Type B pancreatic cell (in vitro differentiated cells): Measurements from ENCODE around the gene SLC5A2. TPM values are rescaled to one million over a fixed set of nuclear protein-coding genes. Genes with fewer than 3 reads are reported as not detected.
"Not testable (repeated sequence)": the region's sequence is repeated elsewhere in the genome, so short reads cannot be mapped to it uniquely, and the experiment has no call there.

Experiments
- DNase-seq: peaks from one replicate; pipeline ENCODE4 v3.0.0; 2021; ENCODE audit warnings: mixed read lengths; ENCODE audit not compliant: unreplicated experiment; ENCODE audit errors: extremely low spot score
- H3K27ac Mint-ChIP-seq: 2 replicates; pipeline ENCODE4 v1.8.0; 2021; ENCODE audit warnings: mild to moderate bottlenecking, mixed read lengths
- H3K27me3 Mint-ChIP-seq: 2 replicates; pipeline ENCODE4 v1.8.0; 2021; ENCODE audit warnings: mixed read lengths
- H3K36me3 Mint-ChIP-seq: 2 replicates; pipeline ENCODE4 v1.8.0; 2021; ENCODE audit warnings: mixed read lengths
- H3K4me1 Mint-ChIP-seq: one replicate; pipeline ENCODE4 v1.8.0; 2021; ENCODE audit warnings: mixed read lengths; ENCODE audit not compliant: unreplicated experiment
- H3K4me3 Mint-ChIP-seq: 2 replicates; pipeline ENCODE4 v1.8.0; 2021; ENCODE audit warnings: mild to moderate bottlenecking, mixed read lengths
- H3K9me3 Mint-ChIP-seq: 2 replicates; pipeline ENCODE4 v1.8.0; 2021; ENCODE audit warnings: mixed read lengths
- total RNA-seq: library from RNA; stranded (reverse); gene quantifications from 2 replicates; pipeline ENCODE4 v1.2.1, GENCODE V29; 2021; ENCODE audit warnings: low replicate concordance
- TF ChIP-seq, protein P1 (sequence below): fragments of 200-600 bp; sonication (generic); conservative IDR thresholded peaks from 2 replicates; pipeline ENCODE4 v1.5.0; 2021; ENCODE audit warnings: antibody characterized with exemption, mild to moderate bottlenecking

Gene SLC5A2
- total RNA-seq, 1 donor from 2014 or later, result 0.41 TPM

DNA sequence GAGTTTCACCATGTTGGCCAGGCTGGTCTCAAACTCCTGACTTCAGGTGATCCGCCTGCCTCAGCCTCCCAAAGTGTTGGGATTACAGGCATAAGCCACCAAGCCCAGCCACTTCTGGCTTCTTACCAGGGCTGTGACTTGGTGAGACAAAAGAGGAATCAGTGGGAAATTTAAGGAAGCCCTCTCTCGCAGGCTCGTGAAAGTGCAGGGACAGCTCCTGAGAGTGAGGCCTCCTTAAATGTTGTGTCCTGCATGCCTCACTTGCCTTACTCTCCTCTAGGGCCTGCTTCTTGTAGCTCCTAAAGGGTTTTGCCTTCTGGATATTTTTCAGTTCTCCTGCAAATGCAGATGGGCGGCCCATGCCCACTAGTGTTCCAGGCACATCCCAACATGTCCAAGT, 50.0 kb downstream of the SLC5A2 start:
- no peak for DNase-seq
- H3K4me1 Mint-ChIP-seq, result no peaks in the 10 kb centered on the region
- H3K27me3 Mint-ChIP-seq, result peaks cover 13% of the 10 kb centered on the region
- H3K36me3 Mint-ChIP-seq, result no peaks in the 10 kb centered on the region
- H3K27ac Mint-ChIP-seq, result no peak overlapping the region
- no peak overlapping the region for H3K4me3 Mint-ChIP-seq
- TF ChIP-seq, protein P1, sequence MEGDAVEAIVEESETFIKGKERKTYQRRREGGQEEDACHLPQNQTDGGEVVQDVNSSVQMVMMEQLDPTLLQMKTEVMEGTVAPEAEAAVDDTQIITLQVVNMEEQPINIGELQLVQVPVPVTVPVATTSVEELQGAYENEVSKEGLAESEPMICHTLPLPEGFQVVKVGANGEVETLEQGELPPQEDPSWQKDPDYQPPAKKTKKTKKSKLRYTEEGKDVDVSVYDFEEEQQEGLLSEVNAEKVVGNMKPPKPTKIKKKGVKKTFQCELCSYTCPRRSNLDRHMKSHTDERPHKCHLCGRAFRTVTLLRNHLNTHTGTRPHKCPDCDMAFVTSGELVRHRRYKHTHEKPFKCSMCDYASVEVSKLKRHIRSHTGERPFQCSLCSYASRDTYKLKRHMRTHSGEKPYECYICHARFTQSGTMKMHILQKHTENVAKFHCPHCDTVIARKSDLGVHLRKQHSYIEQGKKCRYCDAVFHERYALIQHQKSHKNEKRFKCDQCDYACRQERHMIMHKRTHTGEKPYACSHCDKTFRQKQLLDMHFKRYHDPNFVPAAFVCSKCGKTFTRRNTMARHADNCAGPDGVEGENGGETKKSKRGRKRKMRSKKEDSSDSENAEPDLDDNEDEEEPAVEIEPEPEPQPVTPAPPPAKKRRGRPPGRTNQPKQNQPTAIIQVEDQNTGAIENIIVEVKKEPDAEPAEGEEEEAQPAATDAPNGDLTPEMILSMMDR, result no peak
- no peaks in the 10 kb centered on the region for H3K9me3 Mint-ChIP-seq

DNA sequence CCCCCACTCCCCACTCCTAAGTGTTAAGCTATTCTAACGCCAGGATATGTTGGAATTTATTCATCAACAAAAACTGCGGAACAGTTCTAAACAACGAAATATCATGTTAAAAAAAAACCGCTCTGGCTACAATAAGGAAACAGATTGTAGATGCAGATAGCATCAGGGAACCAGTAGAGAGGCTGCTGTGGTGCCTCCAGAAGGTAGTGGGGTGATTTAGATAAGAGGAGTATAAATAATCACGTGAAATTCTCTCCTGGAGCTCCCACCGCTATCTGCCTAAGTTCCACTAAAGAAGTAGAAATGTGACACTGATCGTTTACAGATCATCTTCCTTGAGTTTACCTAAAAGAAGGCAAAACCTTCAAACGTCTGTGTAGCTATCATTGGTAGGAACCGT, 52.8 kb downstream of the SLC5A2 start:
- Mint-ChIP-seq H3K4me1 (no peaks in the 10 kb centered on the region), H3K9me3 (peaks cover 7% of the 10 kb centered on the region), H3K4me3 (no peak overlapping the region), H3K27me3 (peaks cover 28% of the 10 kb centered on the region), H3K36me3 (no peaks in the 10 kb centered on the region), H3K27ac (no peak overlapping the region)
- TF ChIP-seq, protein P1, result no peak
- DNase-seq, result no peak

DNA sequence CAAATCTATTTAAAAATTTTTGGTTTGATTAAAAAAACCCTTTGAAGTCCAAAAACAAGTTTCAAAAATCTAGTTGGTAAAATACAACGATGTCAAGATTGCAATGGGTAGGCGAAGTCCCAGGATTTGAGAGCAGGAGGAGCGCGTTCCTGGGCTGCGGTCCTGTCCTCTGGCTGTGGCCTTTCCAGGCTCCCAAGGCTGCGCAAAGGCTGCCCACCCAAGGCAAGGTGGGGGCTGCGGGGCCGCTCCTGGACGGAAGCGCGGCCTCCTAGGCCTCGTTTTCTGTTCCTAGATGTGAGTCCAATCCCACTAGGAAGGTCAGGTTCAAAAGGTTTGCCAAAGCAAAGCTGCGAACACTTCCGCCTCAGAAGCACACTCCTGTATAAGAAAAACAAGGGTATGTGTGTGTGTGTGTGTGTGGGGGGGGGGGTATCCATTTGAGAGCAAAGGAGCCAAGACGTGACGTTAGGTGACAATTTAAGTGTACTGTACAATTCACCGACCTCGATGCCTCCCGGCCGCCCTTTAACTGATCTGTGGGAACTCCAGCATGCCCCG, 54.0 kb downstream of the SLC5A2 start:
- Mint-ChIP-seq H3K4me1 (no peaks in the 10 kb centered on the region), H3K36me3 (no peaks in the 10 kb centered on the region), H3K4me3 (no peak overlapping the region), H3K9me3 (peaks cover 7% of the 10 kb centered on the region), H3K27ac (no peak overlapping the region), H3K27me3 (peaks cover 34% of the 10 kb centered on the region)
- no peak for DNase-seq
- TF ChIP-seq, protein P1, result no peak

DNA sequence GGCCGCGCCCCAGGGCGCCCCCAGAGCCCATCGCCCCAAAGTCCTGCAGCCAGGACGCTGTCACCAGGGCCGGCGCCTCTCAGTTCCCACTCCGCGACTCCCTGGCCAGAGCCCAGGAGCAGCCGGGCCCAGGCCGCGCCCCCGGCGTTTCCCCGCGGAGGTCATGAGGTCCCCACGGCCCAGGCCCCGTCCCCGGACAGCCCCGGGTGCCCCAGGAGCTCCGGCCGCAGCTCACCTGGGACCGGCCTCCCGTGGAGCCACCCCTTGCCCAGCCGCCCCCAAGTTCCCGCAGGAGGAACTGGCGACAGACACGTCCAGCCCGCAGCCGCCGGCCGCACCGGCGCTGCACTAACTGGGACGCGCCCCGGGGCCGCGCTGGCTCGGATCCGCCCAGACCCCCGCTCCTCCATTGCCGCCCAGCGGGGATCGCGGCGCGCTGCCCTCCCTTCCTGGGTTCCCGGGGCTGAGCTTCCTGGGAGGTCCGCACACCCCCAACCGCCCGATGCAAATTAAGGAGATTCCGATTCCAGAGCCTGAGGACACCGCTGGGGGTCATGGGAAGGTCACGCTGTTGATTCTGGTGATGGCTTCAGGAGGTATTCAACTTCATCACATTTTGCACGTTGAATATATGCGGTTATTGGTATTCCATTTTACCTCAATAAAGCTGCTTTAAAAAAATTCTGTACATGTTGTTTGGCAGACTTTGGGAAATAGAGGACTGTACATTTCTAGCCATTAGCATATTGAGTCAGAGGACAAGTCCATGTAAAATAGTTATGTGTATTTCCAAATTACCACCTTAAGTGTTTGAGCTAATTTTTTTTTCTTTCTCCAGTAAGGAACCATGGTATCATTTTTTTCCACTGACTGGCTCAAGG, 54.7 kb downstream of the SLC5A2 start:
- Mint-ChIP-seq H3K27me3 (peaks cover 37% of the 10 kb centered on the region), H3K36me3 (no peaks in the 10 kb centered on the region), H3K9me3 (peaks cover 7% of the 10 kb centered on the region), H3K4me1 (no peaks in the 10 kb centered on the region), H3K4me3 (peak overlapping the region; percentile 78), H3K27ac (no peak overlapping the region)
- DNase-seq, result no peak
- TF ChIP-seq, protein P1, result no peak

DNA sequence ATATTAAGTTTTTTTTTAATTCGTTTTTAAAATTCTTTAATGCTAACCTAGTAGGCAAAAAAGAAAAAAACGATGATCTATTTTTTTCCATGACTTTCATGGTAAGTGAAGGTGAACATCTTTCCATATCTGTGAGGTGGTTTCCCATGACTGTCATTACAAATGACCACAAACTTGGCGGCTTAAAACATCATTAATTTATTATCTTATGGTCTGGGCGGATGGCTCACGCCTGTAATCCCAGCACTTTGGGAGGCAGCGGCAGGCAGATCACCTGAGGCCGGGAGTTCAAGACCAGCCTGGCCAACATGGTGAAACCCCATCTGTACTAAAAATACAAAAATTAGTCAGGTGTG, 55.3 kb downstream of the SLC5A2 start:
- not testable (repeated sequence) for H3K4me3 Mint-ChIP-seq, H3K27ac Mint-ChIP-seq, H3K9me3 Mint-ChIP-seq

GRCh38 chr16:31539762-31540161, 56.8 kb downstream of the SLC5A2 start:
- H3K9me3 Mint-ChIP-seq, H3K4me3 Mint-ChIP-seq, H3K27ac Mint-ChIP-seq, H3K36me3 Mint-ChIP-seq, DNase-seq, H3K4me1 Mint-ChIP-seq: not testable (repeated sequence)
- peaks cover 33% of the 10 kb centered on the region for H3K27me3 Mint-ChIP-seq

More for the DNA sequence above, 55.3 kb downstream of the SLC5A2 start:
- DNase-seq, H3K36me3 Mint-ChIP-seq, H3K4me1 Mint-ChIP-seq: not testable (repeated sequence)
- H3K27me3 Mint-ChIP-seq, result peaks cover 37% of the 10 kb centered on the region

Other genes with a start within 250 kb of the SLC5A2 start
- 0.36 TPM in 1 of 2 replicates, not detected in the other for gene ITGAM, start 223.1 kb upstream of the SLC5A2 start, total RNA-seq
- not detected in 2 replicates for gene ITGAX, start 127.9 kb upstream of the SLC5A2 start, total RNA-seq
- gene ITGAD, start 89.8 kb upstream of the SLC5A2 start, total RNA-seq, result not detected in 2 replicates
- gene COX6A2, start 54.8 kb upstream of the SLC5A2 start, total RNA-seq, result not detected in 2 replicates
- 1.2 and 1.9 TPM in 2 replicates for gene ZNF843, start 40.3 kb upstream of the SLC5A2 start, total RNA-seq
- gene ARMC5, start 23.6 kb upstream of the SLC5A2 start, total RNA-seq, result 9.4 and 11.1 TPM in 2 replicates
- gene TGFB1I1, start 11.0 kb upstream of the SLC5A2 start, total RNA-seq, result 5.0 and 25.6 TPM in 2 replicates
- gene RUSF1, start 25.3 kb downstream of the SLC5A2 start, total RNA-seq, result 74.2 and 78.2 TPM in 2 replicates
- not detected in 2 replicates for gene AHSP, start 44.8 kb downstream of the SLC5A2 start, total RNA-seq